ENCODE measurements around the gene GPR25. TPM values are rescaled to one million over a fixed set of nuclear protein-coding genes. Genes with fewer than 3 reads are reported as not detected.

GPR25 gene
- total RNA-seq, 1 experiment from 2014 or later = not detected

Other genes with a start within 250 kb of the GPR25 start
- gene DDX59, start 203.1 kb upstream of the GPR25 start, total RNA-seq (2021) = 15.5 to 19.4 TPM (median 17.0 TPM) in 3 replicates
- 18.1 to 20.7 TPM (median 19.0 TPM) in 3 replicates for gene CAMSAP2, start 134.1 kb upstream of the GPR25 start, total RNA-seq (2021)
- gene INAVA, start 21.9 kb downstream of the GPR25 start, total RNA-seq (2021) = 41.2 to 47.9 TPM (median 47.6 TPM) in 3 replicates
- gene KIF21B, start 150.7 kb downstream of the GPR25 start, total RNA-seq (2021) = 17.8 to 19.4 TPM (median 18.0 TPM) in 3 replicates
- 0.02 to 0.09 TPM (median 0.07 TPM) in 3 replicates for gene CACNA1S, start 239.4 kb downstream of the GPR25 start, total RNA-seq (2021)

Data from WTC11 (cell line).